Embryonic facial prominence (tissue), 1 donor: ENCODE data around the gene RIPOR2.
"Not testable (repeated sequence)": the region's sequence is repeated elsewhere in the genome, so short reads cannot be mapped to it uniquely, and the experiment has no call there.

Source experiments
- DNase-seq: peaks from one replicate; pipeline ENCODE4 v3.0.0-alpha.2; 2016; ENCODE audit errors: extremely low spot score

The RIPOR2 gene

DNA sequence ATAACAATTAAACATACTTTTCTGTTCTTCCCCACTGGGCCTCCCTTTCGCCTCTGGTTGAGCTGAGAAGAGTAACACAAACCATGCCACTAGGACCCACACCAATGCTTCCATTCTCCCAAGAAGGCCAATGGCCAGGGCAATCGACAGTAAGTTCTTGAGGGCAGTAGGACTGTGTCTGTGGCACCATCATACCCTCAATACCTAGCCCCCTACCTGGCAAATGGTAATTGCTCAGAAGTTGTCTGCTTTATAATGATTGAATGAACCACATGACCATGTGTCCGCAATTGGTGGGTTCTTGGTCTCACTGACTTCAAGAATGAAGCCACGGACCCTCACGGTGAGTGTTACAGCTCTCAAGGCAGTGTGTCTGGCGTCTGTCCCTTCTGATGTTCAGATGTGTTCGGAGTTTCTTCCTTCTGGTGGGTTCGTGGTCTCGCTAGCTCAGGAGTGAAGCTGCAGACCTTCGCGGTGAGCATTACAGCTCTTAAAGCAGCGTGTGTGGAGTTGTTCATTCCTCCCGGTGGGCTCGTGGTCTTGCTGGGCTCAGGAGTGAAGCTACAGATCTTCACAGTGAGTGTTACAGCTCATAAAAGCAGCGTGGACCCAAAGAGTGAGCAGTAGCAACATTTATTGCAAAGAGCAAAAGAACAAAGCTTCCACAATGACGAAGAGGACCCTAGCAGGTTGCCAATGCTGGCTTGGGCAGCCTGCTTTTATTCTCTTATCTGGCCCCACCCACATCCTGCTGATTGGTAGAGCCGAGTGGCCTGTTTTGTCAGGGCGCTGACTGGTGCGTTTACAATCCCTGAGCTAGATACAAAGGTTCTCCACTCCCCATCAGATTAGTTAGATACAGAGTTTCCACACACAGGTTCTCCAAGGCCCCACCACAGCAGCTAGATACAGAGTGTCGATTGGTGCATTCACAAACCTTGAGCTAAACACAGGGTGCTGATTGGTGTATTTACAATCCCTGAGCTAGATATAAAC, 170.6 kb downstream of the RIPOR2 start:
- DNase-seq = not testable (repeated sequence)

DNA sequence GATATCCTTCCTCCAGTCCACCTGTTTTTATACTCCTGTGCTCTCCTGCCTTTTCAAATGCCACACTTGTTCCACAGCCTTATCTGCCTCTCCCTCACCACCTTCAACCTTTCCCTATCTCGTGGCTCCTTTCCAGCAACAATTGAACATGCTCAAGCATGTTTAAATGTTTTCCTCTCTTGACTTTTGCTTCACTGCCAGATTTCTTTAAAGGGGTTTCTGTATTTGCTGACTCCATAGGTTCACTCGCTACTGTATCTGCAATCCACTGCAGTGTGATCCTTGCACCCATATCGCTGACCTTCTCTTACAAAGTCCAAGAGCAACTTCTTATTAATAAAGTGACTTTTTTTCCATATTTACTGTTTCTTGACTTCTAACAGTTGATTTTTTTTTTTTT, 172.2 kb downstream of the RIPOR2 start:
- DNase-seq = no peak

DNA sequence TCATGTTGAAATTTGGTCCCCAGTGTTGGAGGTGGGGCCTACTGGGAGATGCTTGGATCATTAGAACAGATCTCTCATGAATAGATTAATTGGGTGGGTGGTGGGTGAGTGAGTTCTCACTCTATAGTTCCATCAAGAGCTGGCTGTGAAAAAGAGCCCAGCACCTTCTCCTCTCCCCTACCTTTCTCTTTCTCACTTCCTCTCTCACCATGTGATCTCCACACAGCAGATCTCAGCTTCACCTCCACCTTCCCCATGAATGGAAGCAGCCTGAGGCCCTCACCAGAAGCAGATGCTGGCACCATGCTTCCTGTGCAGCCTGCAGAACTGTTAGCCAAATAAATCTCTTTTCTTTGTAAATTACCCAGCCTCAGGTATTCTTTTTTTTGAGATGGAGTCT, 173.9 kb downstream of the RIPOR2 start:
- DNase-seq = no peak

DNA sequence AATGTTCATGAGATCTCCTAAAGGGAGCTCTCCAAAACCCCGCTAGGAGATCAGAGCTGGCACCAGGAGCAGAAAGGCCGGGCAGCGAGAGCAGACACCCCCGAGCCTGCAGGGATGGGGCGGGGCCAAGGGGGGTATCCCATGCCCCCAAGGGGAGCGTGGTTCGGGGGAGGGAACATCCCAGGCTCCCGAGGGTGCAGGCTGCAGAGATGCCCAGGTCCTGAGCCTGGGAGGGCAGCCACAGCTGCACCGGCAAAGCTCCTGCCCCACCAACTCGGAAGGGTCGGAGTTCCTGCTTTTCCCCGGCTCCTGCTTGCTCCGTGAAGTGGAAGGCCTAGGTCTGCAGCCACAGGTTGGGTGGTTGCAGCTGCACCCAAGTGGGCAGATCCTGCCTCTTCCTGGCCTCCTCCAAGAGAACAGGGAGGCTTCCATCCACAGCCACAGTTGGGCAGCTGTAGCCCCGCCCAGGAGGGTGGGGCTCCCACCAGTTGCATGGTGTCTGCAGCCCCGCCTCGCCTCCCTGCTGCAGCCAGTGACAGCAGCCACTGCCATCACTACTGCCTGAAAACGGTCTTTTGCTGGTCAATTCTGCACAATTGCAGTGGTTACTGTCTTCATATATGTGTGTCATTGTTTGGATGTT, 174.4 kb downstream of the RIPOR2 start:
- DNase-seq = no peak

DNA sequence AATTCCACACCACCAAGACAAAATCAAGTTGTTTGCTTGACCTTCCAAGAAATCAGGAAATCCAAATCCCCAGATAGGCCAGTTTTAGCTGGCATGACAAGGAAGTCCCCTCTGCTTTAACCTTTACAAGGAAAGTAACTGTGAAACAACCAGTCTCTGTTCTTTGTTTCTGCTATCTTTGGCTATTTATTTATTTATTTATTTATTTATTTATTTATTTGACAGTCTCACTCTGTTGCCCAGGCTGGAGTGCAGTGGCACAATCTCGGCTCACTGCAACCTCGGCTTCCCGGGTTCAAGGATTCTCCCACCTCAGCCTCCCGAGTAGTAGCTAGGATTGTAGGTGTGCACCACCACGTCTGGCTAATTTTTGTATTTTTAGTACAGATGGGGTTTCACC, 175.6 kb downstream of the RIPOR2 start:
- no peak for DNase-seq

DNA sequence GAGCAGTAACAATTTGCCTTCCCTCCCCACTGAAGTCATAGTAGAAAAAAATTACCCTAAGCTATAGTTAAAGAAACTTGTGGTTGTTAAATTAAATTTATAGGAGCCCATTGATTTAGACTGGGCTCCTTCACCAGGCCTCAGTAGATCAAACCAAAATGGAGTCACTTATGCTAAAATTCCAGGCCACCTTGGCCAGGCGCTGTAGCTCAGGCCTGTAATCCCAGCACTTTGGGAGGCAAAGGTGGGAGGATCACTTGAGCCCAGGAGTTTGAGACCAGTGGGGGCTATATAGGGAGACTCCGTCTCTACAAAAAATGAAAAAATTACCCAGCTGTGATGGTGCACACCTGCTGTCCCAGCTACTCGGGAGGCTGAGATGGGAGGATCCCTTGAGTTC, 176.0 kb downstream of the RIPOR2 start:
- DNase-seq = no peak

DNA sequence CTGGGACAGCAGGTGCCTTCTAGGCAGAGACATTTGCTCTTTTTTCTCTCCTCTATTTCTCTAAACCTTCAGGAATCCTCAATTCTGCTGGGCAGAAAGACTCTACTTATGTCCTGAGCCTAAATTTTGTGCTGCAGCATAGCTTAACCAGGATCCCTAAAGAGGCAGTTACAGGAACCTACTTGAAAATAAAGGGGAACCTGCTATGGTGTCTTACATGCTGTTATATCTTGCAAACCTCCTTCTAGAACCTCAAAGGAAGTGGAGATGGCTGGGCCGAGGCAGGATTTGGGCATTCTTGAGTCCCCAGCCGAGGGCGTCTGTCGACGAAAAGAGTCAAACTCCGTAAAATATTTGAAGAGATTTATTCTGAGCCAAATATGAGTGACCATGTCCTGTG, 178.1 kb downstream of the RIPOR2 start:
- no peak for DNase-seq

DNA sequence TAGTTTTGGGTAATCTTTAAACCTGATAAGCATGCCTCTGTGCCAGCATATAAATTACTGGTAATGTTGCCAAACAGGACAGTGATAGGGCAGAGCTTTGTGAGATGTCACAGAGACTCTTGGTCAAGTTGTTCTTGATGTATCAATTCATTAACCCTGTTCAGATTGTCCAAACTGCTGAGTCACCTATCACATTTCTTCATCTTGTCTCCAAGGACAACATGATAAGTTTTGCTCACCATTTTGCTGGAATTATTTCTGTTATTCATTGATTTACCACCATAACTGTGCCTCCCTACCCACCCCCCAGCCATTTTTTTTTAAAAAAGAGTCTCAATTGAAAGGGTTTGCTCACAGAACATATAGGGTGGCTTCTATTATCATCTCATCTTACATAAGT, 180.5 kb downstream of the RIPOR2 start:
- DNase-seq = no peak

DNA sequence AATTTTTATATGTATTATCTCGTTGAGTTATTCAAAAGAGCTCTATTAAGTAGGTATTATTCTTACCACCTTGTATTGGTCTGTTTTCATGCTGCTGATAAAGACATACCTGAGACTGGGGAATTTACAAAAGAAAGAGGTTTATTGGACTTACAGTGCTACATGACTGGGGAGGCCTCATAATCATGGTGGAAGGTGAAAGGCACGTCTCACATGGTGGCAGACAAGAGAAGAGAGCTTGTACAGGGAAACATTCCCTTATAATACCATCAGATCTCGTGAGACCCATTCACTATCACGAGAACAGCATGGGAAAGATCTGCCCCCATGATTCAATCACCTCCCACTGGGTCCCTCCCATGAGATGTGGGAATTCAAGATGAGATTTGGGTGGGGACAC, 181.4 kb downstream of the RIPOR2 start:
- not testable (repeated sequence) for DNase-seq
